Esophagus mucosa (tissue), 1 donor: Measurements from ENCODE around the gene PCMT1. TPM values are rescaled to one million over a fixed set of nuclear protein-coding genes. Genes with fewer than 3 reads are reported as not detected.
"Not testable (repeated sequence)": the region's sequence is repeated elsewhere in the genome, so short reads cannot be mapped to it uniquely, and the experiment has no call there.

Experiments used
- ATAC-seq: fragments of 200-7000 bp; cut with Tn5 transposase; one replicate; pipeline ENCODE4 v1.9.1; 2020
- total RNA-seq: library from RNA; stranded (reverse); gene quantifications from one replicate; pipeline ENCODE4 v1.2.4, GENCODE V29; 2023
- donor health status: DM: yes; HTN: yes; CAD: no.

The PCMT1 gene
- total RNA-seq, 1 donor from 2014 or later: 43.3 TPM

GRCh38 chr6:149750136-149750609 is 632 bp downstream of the PCMT1 start:
- ATAC-seq: peak; percentile 40

GRCh38 chr6:149751239-149751638 is 1.7 kb downstream of the PCMT1 start:
- ATAC-seq: no peak

GRCh38 chr6:149751920-149752319 is 2.4 kb downstream of the PCMT1 start:
- not testable (repeated sequence) for ATAC-seq

- no peak for ATAC-seq
Measured at GRCh38 chr6:149752600-149753373, 3.2 kb downstream of the PCMT1 start.

DNA sequence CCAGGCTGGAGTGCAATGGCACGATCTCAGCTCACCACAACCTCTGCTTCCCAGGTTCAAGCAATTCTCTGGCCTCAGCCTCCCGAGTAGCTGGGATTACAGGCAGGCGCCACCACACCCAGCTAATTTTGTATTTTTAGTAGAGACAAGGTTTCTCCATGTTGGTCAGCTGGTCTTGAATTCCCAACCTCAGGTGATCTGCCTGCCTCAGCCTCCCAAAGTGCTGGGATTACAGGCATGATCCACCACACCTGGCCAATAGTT is 3.8 kb downstream of the PCMT1 start:
- ATAC-seq: not testable (repeated sequence)

DNA sequence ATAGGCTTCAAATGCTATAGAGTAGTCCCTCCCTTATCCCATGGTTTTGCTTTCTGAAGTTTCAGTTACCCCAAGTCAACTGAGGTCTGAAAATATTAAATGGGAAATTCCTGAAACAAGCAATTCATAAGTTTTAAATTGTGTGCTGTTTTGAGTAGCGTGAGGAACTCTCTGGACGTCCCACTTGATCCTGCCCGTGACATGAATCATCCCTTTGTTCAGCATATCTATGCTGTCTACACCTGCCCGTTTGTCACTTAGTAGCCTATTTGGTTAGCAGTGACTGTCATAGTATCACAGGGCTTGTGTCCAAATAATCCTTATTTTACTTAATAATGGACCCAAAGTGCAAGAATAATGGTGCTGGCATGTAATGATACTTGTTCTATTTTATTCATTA is 5.0 kb downstream of the PCMT1 start:
- ATAC-seq: peak; percentile 35

GRCh38 chr6:149755300-149756260 is 6.0 kb downstream of the PCMT1 start:
- ATAC-seq: peak; percentile 47

DNA sequence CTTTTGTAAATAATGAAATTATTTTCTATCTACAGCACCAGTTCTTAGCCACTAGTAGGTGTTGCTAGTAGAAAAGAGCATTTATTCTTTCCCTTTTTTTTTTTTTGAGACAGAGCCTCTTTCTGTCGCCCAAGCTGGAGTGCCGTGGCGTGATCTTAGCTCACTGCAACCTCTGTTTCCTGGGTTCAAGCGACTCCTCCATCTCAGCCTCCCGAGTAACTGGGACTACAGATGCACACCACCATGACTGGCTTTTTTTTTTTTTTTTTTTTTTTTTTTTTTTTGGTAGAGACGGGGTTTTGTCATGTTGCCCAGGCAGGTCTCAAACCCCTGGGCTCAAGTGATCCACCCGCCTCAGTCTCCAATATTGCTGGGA is 6.7 kb downstream of the PCMT1 start:
- no peak for ATAC-seq

DNA sequence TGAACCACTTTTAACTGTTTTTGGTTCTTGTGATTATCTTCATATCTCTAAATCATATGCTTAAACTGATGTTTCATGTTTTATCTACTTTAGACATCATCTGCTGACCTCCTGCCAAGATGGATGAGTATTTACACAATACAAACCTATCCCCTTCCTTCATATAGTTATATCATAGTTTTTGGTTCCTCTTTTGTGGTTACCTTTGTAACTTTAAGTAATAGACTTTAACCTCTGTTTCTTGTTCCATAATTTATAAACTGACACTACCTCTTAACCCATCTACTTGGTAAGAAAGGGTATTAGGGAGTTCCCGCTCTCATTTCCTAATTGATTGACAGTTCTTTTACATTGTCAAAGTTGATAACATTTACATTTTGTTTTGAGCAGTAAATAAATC is 11.9 kb downstream of the PCMT1 start:
- ATAC-seq: no peak

- ATAC-seq: no peak
Measured at GRCh38 chr6:149763866-149764265, 14.3 kb downstream of the PCMT1 start.

- ATAC-seq: no peak
Measured at GRCh38 chr6:149766156-149766769, 16.7 kb downstream of the PCMT1 start.

GRCh38 chr6:149769676-149770075 is 20.1 kb downstream of the PCMT1 start:
- no peak for ATAC-seq

GRCh38 chr6:149771185-149771584 is 21.6 kb downstream of the PCMT1 start:
- no peak for ATAC-seq

DNA sequence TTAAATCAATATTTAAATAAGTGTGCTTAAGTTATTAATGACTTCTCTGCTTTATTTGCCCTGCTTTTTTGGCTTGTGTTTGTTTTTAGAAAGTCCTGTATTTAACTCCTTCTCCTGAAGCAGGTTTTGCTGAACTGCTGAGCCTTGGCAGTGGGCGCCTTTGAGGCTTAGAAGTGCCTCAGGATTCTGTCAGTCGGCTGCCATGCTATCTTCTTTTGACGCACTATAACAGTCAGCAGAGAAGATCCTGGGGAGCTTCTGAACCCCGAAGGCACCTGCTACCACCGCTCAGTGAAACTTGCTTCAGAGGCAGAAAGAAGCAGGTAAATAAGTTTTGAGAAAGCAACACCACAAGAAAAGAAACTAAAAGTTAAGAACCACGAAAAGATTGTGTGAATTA is 22.4 kb downstream of the PCMT1 start:
- no peak for ATAC-seq

- no peak for ATAC-seq
Measured at GRCh38 chr6:149777624-149778023, 28.1 kb downstream of the PCMT1 start.

DNA sequence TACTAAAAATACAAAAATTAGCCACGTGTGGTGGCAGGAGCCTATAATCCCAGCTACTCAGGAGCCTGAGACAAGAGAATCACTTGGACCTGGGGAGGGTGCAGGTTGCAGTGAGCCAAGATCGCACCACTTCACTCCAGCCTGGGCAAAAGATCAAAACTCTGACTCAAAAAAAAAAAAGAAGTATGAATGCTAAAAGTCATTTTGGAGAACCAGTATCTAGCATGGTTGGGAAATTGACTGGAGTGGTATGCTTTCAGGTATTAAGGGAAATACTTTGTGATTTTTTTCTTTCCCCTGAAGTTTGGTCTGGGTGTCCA is 30.1 kb downstream of the PCMT1 start:
- no peak for ATAC-seq

DNA sequence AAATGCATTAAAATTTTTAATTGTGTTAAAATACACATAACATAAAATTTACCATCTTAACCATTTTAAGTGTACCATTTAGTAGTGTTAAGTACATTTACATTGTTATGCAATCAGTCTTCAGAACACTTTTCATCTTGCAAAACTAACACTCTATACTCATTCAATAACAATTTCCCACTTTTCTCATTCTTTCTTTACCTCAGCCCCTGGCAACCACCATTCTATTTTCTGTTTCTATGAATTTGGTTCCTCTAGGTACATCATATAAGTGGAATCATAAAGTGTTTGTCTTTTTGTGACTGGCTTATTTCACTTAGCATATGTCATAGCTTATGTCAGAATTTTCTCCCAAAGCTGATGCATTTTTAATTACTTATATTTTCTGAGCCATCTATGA is 32.2 kb downstream of the PCMT1 start:
- ATAC-seq: no peak

DNA sequence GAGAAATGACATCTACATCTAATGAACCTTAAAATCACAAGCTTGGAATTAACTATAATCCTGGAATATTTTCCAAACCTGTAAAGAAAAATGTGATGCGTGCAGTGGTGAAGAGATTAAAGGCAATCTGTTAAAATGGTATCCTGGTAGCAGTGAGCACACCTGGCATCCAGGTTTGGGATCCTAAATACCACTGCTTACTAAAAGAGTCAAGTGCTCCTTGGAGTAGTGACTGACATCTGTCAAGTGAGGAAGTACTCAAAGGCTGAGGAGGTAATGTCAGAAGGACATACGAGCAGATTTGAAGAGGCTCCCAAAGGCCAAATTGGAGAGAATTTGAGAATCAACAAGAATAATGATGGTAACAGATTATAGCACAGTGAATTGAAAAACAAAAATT is 32.8 kb downstream of the PCMT1 start:
- no peak for ATAC-seq

GRCh38 chr6:149783551-149783950 is 34.0 kb downstream of the PCMT1 start:
- ATAC-seq: no peak

DNA sequence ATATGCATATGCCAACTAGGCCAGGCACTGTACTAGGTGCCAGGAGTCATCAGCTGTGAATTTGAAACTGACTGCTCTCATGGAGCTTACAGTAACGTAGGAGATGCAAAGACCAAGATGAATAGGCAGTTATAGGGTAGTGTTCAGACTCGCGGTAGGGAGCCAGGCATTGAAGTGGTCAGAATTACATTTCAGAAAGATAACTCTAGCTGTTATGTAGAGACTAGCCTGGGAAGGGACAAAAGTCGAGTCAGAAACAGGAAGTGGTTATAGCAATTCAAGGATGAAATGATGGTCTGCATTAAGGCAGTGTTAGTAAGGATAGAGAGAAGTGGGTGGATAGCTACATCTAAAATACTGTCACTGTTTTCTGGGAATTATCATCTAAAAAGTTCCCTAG is 56.6 kb downstream of the PCMT1 start:
- ATAC-seq: no peak

DNA sequence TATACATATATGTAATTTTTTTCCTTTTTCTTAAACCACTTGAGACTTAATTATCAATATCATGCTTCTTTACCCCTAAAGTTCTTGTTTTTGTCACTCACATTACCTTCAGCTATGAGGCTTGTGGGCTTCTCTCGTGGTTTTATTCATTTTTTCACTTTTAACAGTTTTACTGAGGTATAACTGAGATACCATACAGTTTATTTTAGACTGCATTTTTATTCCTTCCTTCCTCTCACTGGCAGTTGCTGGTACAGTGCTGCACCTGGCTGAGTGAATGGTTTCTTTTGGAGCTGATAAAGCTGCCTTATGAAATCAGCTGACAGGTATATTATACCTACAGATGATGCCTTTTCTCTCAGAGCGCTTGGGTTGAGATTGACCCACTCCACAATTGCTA is 60.3 kb downstream of the PCMT1 start:
- ATAC-seq: no peak

- no peak for ATAC-seq
Measured at GRCh38 chr6:149813351-149813750, 63.8 kb downstream of the PCMT1 start.

GRCh38 chr6:149815788-149816187 is 66.2 kb downstream of the PCMT1 start:
- no peak for ATAC-seq

DNA sequence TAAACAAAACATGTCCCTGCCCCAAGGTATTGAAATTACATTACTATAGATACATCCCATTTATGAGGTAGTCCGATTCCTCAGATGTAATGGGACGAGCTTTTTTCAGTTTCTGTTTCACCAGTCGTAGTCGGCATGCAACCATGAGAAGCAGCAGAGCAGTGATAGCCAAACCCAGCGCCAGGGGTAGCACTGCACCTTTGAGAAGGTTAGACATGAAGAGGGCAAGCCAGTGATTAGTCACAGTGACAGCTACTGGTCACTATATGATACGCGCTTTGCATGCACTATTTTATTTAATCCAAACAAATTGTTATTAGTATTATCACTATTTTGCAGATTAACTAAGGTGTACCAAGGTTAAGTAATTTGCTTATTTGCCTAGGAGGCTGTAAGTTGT is 71.0 kb downstream of the PCMT1 start:
- no peak for ATAC-seq
